ENCODE data around the gene HSD17B2.

DNA sequence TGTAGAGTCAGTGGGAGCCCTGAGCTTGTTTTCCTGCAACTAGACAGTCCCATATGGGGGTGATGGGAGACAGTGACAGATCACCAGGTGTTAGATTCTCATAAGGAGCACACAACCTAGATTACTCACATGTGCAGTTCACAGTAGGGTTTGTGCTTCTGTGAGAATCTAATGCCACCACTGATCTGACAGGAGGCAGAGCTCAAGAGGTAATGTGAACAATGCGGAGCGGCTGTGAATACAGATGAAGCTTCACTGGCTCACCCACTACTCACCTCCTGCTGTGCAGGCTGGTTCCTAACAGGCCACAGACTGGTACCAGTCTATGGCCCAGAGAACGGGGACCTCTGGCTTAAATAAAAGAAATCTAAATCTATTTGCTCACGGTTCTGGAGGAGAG is 10.2 kb upstream of the HSD17B2 start:
- TF ChIP-seq POLR2A (IDR thresholded peaks at IDR 0.05): no peak
- TF ChIP-seq, protein P1, sequence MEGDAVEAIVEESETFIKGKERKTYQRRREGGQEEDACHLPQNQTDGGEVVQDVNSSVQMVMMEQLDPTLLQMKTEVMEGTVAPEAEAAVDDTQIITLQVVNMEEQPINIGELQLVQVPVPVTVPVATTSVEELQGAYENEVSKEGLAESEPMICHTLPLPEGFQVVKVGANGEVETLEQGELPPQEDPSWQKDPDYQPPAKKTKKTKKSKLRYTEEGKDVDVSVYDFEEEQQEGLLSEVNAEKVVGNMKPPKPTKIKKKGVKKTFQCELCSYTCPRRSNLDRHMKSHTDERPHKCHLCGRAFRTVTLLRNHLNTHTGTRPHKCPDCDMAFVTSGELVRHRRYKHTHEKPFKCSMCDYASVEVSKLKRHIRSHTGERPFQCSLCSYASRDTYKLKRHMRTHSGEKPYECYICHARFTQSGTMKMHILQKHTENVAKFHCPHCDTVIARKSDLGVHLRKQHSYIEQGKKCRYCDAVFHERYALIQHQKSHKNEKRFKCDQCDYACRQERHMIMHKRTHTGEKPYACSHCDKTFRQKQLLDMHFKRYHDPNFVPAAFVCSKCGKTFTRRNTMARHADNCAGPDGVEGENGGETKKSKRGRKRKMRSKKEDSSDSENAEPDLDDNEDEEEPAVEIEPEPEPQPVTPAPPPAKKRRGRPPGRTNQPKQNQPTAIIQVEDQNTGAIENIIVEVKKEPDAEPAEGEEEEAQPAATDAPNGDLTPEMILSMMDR (IDR thresholded peaks at IDR 0.05 in 4 of 5, conservative IDR thresholded peaks at IDR 0.05 in 1 of 5): no peak

All from gastrocnemius medialis (tissue), 4 donors.